HCT116 (cell line): ENCODE data around the gene PLS3. TPM values are rescaled to one million over a fixed set of nuclear protein-coding genes. Genes with fewer than 3 reads are reported as not detected.

Experiments used
- ATAC-seq: fragments of 200-7000 bp; cut with Tn5 transposase; 2 replicates; pipeline ENCODE4 v1.9.1; 2020; ENCODE audit warnings: mild to moderate bottlenecking, moderate library complexity
- BruUV-seq: library from RNA; stranded (reverse); fragments of 400-500 nt; replicated peaks from 2 replicates; lab custom pipeline; 2021; lab: Mats Ljungman, UMichigan
- CTCF ChIA-PET: fragments of 300-600 bp; sonication (Branson Sonifier 250); formaldehyde crosslinking; loops from one replicate; lab custom pipeline; 2021; ENCODE audit warnings: antibody characterized with exemption; lab: Charles Lee
- POLR2A ChIA-PET: fragments of 300-600, 350-600 bp; sonication (Branson Sonifier 250); formaldehyde crosslinking; loops from one replicate; lab custom pipeline; 2021; ENCODE audit warnings: antibody characterized with exemption; lab: Charles Lee
- RAD21 ChIA-PET, 2 experiments: fragments of 300-600 bp; sonication (Branson Sonifier 250); formaldehyde crosslinking; loops; one replicate each; lab custom pipeline; 2023; ENCODE audit warnings: low total read pairs in 2 of 2; ENCODE audit not compliant: uncharacterized antibody in 2 of 2, unreplicated experiment in 2 of 2, low non-redundant PET in 1 of 2; lab: Charles Lee
- DNase-seq: peaks from one replicate; pipeline ENCODE4 v3.0.0-alpha.2; 2010; ENCODE audit warnings: low read depth, low spot score
- H2AFZ ChIP-seq: fragments of 200-600 bp; shearing (Covaris generic), sonication (generic); 2 replicates; pipeline ENCODE4 v1.6.1; 2017; ENCODE audit warnings: low read depth, mixed run types, mixed read lengths, antibody characterized with exemption, low read length; ENCODE audit not compliant: poor library complexity, severe bottlenecking
- H3K27ac ChIP-seq: 2 replicates; pipeline ENCODE4 v1.5.1; 2012; ENCODE audit warnings: low read depth, low read length
- H3K27me3 ChIP-seq: fragments of 200-600 bp; sonication (generic); 2 replicates; pipeline ENCODE4 v1.6.1; 2016; ENCODE audit warnings: mixed run types, low read length, mixed read lengths; ENCODE audit not compliant: insufficient read depth
- H3K36me3 ChIP-seq, 2 experiments: fragments of 200-500 bp in 1 of 2; fragments of 200-600 bp in 1 of 2; sonication (Bioruptor generic) in 1 of 2; sonication (generic) in 1 of 2; 2 replicates each; pipeline versions ENCODE4 v1.5.1 to v1.6.1; 2014 to 2016; ENCODE audit warnings: low read length in 2 of 2, inconsistent platforms in 1 of 2, mixed read lengths in 1 of 2, mixed run types in 1 of 2; ENCODE audit not compliant: insufficient read depth in 2 of 2, control insufficient read depth in 1 of 2
- H3K4me1 ChIP-seq, 2 experiments: fragments of 200-600 bp in 1 of 2; sonication (generic) in 1 of 2; 2 replicates each; pipeline versions ENCODE4 v1.5.1 to v1.6.1; 2012 to 2017; ENCODE audit warnings: low read length in 2 of 2, inconsistent platforms in 1 of 2, mild to moderate bottlenecking in 1 of 2, mixed read lengths in 1 of 2, mixed run types in 1 of 2, moderate library complexity in 1 of 2; ENCODE audit not compliant: insufficient read depth in 2 of 2, control insufficient read depth in 1 of 2
- H3K4me2 ChIP-seq: fragments of 200-600 bp; sonication (generic); 2 replicates; pipeline ENCODE4 v1.6.1; 2017; ENCODE audit warnings: mixed run types, low read length, mixed read lengths
- H3K4me3 ChIP-seq, 2 experiments: fragments of 200-600 bp in 1 of 2; sonication (generic) in 1 of 2; replicated peaks in 1 of 2; 2 replicates each; pipeline ENCODE4 v1.5.1; 2011 to 2016; ENCODE audit warnings: low read length in 2 of 2, control low read depth in 1 of 2, low read depth in 1 of 2, mild to moderate bottlenecking in 1 of 2, mixed read lengths in 1 of 2, mixed run types in 1 of 2
- H3K79me2 ChIP-seq: fragments of 200-600 bp; sonication (generic); 2 replicates; pipeline ENCODE4 v1.6.1; 2017; ENCODE audit warnings: mild to moderate bottlenecking, mixed run types, low read length, moderate library complexity, mixed read lengths; ENCODE audit not compliant: insufficient read depth
- H3K9ac ChIP-seq: fragments of 200-600 bp; sonication (generic); 2 replicates; pipeline ENCODE4 v1.6.1; 2016; ENCODE audit warnings: low read length, mixed read lengths
- H3K9me2 ChIP-seq: fragments of 200-600 bp; sonication (generic), shearing (Covaris generic); 2 replicates; pipeline ENCODE4 v1.6.1; 2017; ENCODE audit warnings: mixed run types, mild to moderate bottlenecking, moderate library complexity; ENCODE audit not compliant: insufficient read depth
- H3K9me3 ChIP-seq, 2 experiments: fragments of 200-500 bp in 1 of 2; fragments of 200-600 bp in 1 of 2; sonication (Bioruptor generic) in 1 of 2; sonication (generic) in 1 of 2; 2 replicates each; pipeline ENCODE4 v1.6.1; 2014 to 2017; ENCODE audit warnings: low read length in 2 of 2, mixed read lengths in 2 of 2, inconsistent platforms in 1 of 2, low read depth in 1 of 2, mild to moderate bottlenecking in 1 of 2, mixed run types in 1 of 2, moderate library complexity in 1 of 2; ENCODE audit not compliant: control insufficient read depth in 1 of 2, insufficient read depth in 1 of 2
- H4K20me1 ChIP-seq: fragments of 200-600 bp; sonication (generic), shearing (Covaris generic); 2 replicates; pipeline ENCODE4 v1.6.1; 2017; ENCODE audit warnings: mixed run types, mild to moderate bottlenecking, moderate library complexity; ENCODE audit not compliant: insufficient read depth
- ATF3 ChIP-seq: IDR thresholded peaks from 2 replicates; pipeline ENCODE4 v1.6.1; 2012
- CBX3 ChIP-seq: IDR thresholded peaks from 2 replicates; pipeline ENCODE4 v1.6.1; 2012; ENCODE audit warnings: low read depth
- CEBPB ChIP-seq: IDR thresholded peaks from 2 replicates; pipeline ENCODE4 v1.6.1; 2012; ENCODE audit warnings: low read depth
- CTCF ChIP-seq, 3 experiments: fragments of 200-600 bp in 1 of 3; sonication (generic) in 1 of 3; IDR thresholded peaks in 2 of 3; conservative IDR thresholded peaks in 1 of 3; 2 replicates each; pipeline ENCODE4 v1.5.1; 2012 to 2017; ENCODE audit warnings: low read depth in 2 of 3, low read length in 2 of 3, antibody characterized with exemption in 1 of 3, borderline replicate concordance in 1 of 3, control low read depth in 1 of 3, mild to moderate bottlenecking in 1 of 3, mixed read lengths in 1 of 3, mixed run types in 1 of 3, moderate library complexity in 1 of 3; ENCODE audit not compliant: insufficient read depth in 1 of 3
- EGR1 ChIP-seq: IDR thresholded peaks from 2 replicates; pipeline ENCODE4 v1.6.1; 2012; ENCODE audit warnings: low read depth
- ELF1 ChIP-seq: IDR thresholded peaks from 2 replicates; pipeline ENCODE4 v1.6.1; 2012; ENCODE audit warnings: low read depth, borderline replicate concordance
- FOSL1 ChIP-seq: IDR thresholded peaks from 2 replicates; pipeline ENCODE4 v1.6.1; 2012; ENCODE audit warnings: low read depth
- JUND ChIP-seq: IDR thresholded peaks from 2 replicates; pipeline ENCODE4 v1.6.1; 2012
- MAX ChIP-seq: IDR thresholded peaks from 2 replicates; pipeline ENCODE4 v1.6.1; 2012
- POLR2AphosphoS5 ChIP-seq: IDR thresholded peaks from 2 replicates; pipeline ENCODE4 v1.6.1; 2011; ENCODE audit warnings: mild to moderate bottlenecking, low read depth, low read length, moderate library complexity
- RAD21 ChIP-seq: IDR thresholded peaks from 2 replicates; pipeline ENCODE4 v1.6.1; 2012; ENCODE audit warnings: low read depth, mild to moderate bottlenecking
- REST ChIP-seq: IDR thresholded peaks from 2 replicates; pipeline ENCODE4 v1.6.1; 2012; ENCODE audit warnings: low read depth
- SIN3A ChIP-seq: IDR thresholded peaks from 2 replicates; pipeline ENCODE4 v1.6.1; 2012; ENCODE audit warnings: low read depth
- SP1 ChIP-seq: IDR thresholded peaks from 2 replicates; pipeline ENCODE4 v1.6.1; 2012; ENCODE audit warnings: low read depth
- SRF ChIP-seq: IDR thresholded peaks from 2 replicates; pipeline ENCODE4 v1.6.1; 2012; ENCODE audit warnings: low read depth
- YY1 ChIP-seq: IDR thresholded peaks from 2 replicates; pipeline ENCODE4 v1.6.1; 2011; ENCODE audit warnings: low read length, low read depth, moderate library complexity, mild to moderate bottlenecking; ENCODE audit not compliant: insufficient replicate concordance; ENCODE audit errors: extremely low read depth
- ZBTB33 ChIP-seq: IDR thresholded peaks from 2 replicates; pipeline ENCODE4 v1.6.1; 2011; ENCODE audit warnings: mild to moderate bottlenecking, low read length, moderate library complexity; ENCODE audit not compliant: insufficient replicate concordance; ENCODE audit errors: extremely low read depth
- ZFX ChIP-seq: fragments of 450-650 bp; IDR thresholded peaks from 2 replicates; pipeline ENCODE4 v1.6.1; 2017
- ZNF274 ChIP-seq: fragments of 200-500 bp; sonication (Bioruptor generic); IDR thresholded peaks from 2 replicates; pipeline ENCODE4 v1.6.1; 2014; ENCODE audit warnings: mild to moderate bottlenecking, low read depth, low read length, inconsistent platforms
- intact Hi-C: fragments of 100-400 bp; cut with micrococcal nuclease; formaldehyde crosslinking; loops from 2 replicates; pipeline ENCODE4 v1.10.0; 2022
- total RNA-seq: library from RNA; stranded (reverse); gene quantifications from one replicate; pipeline ENCODE4 v1.2.1, GENCODE V29; 2021; ENCODE audit not compliant: unreplicated experiment

PLS3 gene
- total RNA-seq, 1 experiment from 2014 or later: 50.8 TPM

GRCh38 chrX:115602729-115603389 lies 41.9 kb downstream of the PLS3 start:
- Histone ChIP-seq H3K27me3 (no peaks in the 10 kb centered on the region), H4K20me1 (no peaks in the 10 kb centered on the region), H3K4me2 (no peak overlapping the region), H2AFZ (no peak overlapping the region), H3K79me2 (no peaks in the 10 kb centered on the region), H3K4me3 (no peak overlapping the region), H3K9ac (no peak overlapping the region), H3K27ac (no peak overlapping the region), H3K9me3 (no peaks in the 10 kb centered on the region), H3K4me1 (no peaks in the 10 kb centered on the region), H3K9me2 (no peaks in the 10 kb centered on the region), H3K36me3 (no peaks in the 10 kb centered on the region)
- ATAC-seq: no peak
- RAD21 ChIA-PET: no interaction called here
- no peak for DNase-seq
- intact Hi-C loops: no loop called here
- BruUV-seq: no TSS peak
- CTCF ChIA-PET: no interaction called here
- POLR2A ChIA-PET: no interaction called here
- TF ChIP-seq EGR1: no peak
- TF ChIP-seq ZFX: no peak
- TF ChIP-seq MAX: no peak
- no peak for TF ChIP-seq FOSL1
- TF ChIP-seq ZBTB33: no peak
- no peak for TF ChIP-seq SRF
- TF ChIP-seq POLR2AphosphoS5: no peak
- no peak for TF ChIP-seq ELF1
- TF ChIP-seq CEBPB: no peak
- no peak for TF ChIP-seq CBX3
- no peak for TF ChIP-seq CTCF (IDR thresholded peaks at IDR 0.05 in 2 of 3, conservative IDR thresholded peaks at IDR 0.05 in 1 of 3; ENCODE audit: borderline replicate concordance in 1 of 3, insufficient read depth in 1 of 3, low read depth in 2 of 3, low read length in 2 of 3)
- no peak for TF ChIP-seq JUND
- TF ChIP-seq ZNF274: no peak
- TF ChIP-seq ATF3: no peak
- TF ChIP-seq SIN3A: no peak
- TF ChIP-seq REST: no peak
- no peak for TF ChIP-seq SP1
- TF ChIP-seq YY1: no peak
- no peak for TF ChIP-seq RAD21
- TF ChIP-seq, all 23 proteins: peak for 0
